ENCODE measurements around the gene OR8A1. TPM values are rescaled to one million over a fixed set of nuclear protein-coding genes. Genes with fewer than 3 reads are reported as not detected.

OR8A1 gene
- total RNA-seq, 1 experiment from 2014 or later: not detected

DNA sequence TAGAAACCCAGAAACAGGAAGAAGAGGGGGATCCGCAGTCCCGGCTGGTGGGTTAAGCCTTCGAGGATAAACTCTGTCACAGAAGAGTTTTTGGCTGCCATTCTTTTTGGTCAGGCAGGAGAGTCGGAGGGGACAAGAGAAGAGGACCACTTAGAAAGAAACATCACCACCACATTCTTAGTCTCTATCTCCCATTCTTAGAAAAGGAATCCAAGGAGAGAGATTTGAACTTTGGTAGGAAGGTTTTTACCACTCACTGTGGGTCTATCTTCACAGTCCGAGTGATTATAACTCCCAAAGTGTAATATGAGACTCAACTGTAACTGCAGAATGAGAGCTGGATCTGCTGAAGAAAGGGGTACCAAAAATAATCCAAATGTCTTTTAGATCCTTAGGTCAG is 26.2 kb upstream of the OR8A1 start, which contains the start of gene OR8B12:
Gene OR8B12, minus strand, starts transcription at position 101 of the 400 bp plus-strand sequence. Its CDS starts 0 bp downstream, at position 101.
- Histone ChIP-seq H2BK15ac (ENCODE audit: low read depth, low read length) (no peak within 1 kb of the TSS), H3K9me3 (ENCODE audit: control insufficient read depth, low read depth, low read length) (no peaks in the 10 kb centered on the region), H2AK5ac (ENCODE audit: insufficient read length, low read length) (no peak within 1 kb of the TSS), H3K14ac (ENCODE audit: insufficient read depth, low read length) (no peak within 1 kb of the TSS), H3K9ac (ENCODE audit: extremely low read depth, insufficient read length, low read length) (no peak within 1 kb of the TSS), H3T11ph (ENCODE audit: low read length) (no peak within 1 kb of the TSS), H4K5ac (ENCODE audit: insufficient read length, low read depth, low read length) (no peak within 1 kb of the TSS), H2BK20ac (ENCODE audit: low read depth, low read length, poor library complexity, severe bottlenecking) (no peak within 1 kb of the TSS), H3K4ac (ENCODE audit: low read depth, low read length) (no peak within 1 kb of the TSS), H2BK12ac (ENCODE audit: insufficient read length, low read depth, low read length) (no peak within 1 kb of the TSS), H3K56ac (ENCODE audit: insufficient read length, low read depth, low read length) (no peak within 1 kb of the TSS), H2AFZ (ENCODE audit: low read length) (no peak within 1 kb of the TSS), H3K23me2 (ENCODE audit: insufficient read length, low read depth, low read length, poor library complexity, severe bottlenecking) (no peaks in the 10 kb centered on the region), H3K27ac (ENCODE audit: insufficient read length, low read depth, low read length) (no peak within 1 kb of the TSS), H3K27me3 (ENCODE audit: insufficient read depth, low read length) (no peaks in the 10 kb centered on the region), H3K4me2 (ENCODE audit: insufficient read depth, insufficient read length, low read length) (no peak within 1 kb of the TSS), H2BK120ac (ENCODE audit: low read depth, low read length, poor library complexity, severe bottlenecking) (no peak within 1 kb of the TSS), H4K91ac (ENCODE audit: insufficient read length, low read depth, low read length) (no peak within 1 kb of the TSS), H4K20me1 (ENCODE audit: control insufficient read depth, insufficient read depth, insufficient read length) (no peaks in the 10 kb centered on the region), H3K23ac (ENCODE audit: insufficient read length, low read depth, low read length) (no peak within 1 kb of the TSS), H4K8ac (replicated peaks; ENCODE audit: insufficient read length, low read depth, low read length) (no peak within 1 kb of the TSS), H3K79me2 (ENCODE audit: insufficient read depth, low read length) (no peaks in the 10 kb centered on the region), H2BK5ac (ENCODE audit: insufficient read length, low read length) (no peak within 1 kb of the TSS), H3K4me1 (ENCODE audit: insufficient read depth, low read length) (no peaks in the 10 kb centered on the region), H3K18ac (ENCODE audit: insufficient read length, low read depth, low read length) (no peak within 1 kb of the TSS), H3K79me1 (ENCODE audit: insufficient read depth, low read depth, low read length, poor library complexity, severe bottlenecking) (no peaks in the 10 kb centered on the region)
- Mint-ChIP-seq H3K4me1 (peaks cover 4 to 5% of the 10 kb centered on the region in 2 experiments; a peak in 3 of 4 replicates), H3K27ac (no peak within 1 kb of the TSS), H3K36me3 (ENCODE audit: insufficient read depth in 1 of 3, low read depth in 3 of 3) (no peaks in the 10 kb centered on the region), H3K4me3 (no peak within 1 kb of the TSS), H3K9me3 (no peaks in the 10 kb centered on the region), H3K27me3 (ENCODE audit: low read depth) (no peaks in the 10 kb centered on the region; the same call in 1 of the 2 replicates)
- TF ChIP-seq, protein P1, sequence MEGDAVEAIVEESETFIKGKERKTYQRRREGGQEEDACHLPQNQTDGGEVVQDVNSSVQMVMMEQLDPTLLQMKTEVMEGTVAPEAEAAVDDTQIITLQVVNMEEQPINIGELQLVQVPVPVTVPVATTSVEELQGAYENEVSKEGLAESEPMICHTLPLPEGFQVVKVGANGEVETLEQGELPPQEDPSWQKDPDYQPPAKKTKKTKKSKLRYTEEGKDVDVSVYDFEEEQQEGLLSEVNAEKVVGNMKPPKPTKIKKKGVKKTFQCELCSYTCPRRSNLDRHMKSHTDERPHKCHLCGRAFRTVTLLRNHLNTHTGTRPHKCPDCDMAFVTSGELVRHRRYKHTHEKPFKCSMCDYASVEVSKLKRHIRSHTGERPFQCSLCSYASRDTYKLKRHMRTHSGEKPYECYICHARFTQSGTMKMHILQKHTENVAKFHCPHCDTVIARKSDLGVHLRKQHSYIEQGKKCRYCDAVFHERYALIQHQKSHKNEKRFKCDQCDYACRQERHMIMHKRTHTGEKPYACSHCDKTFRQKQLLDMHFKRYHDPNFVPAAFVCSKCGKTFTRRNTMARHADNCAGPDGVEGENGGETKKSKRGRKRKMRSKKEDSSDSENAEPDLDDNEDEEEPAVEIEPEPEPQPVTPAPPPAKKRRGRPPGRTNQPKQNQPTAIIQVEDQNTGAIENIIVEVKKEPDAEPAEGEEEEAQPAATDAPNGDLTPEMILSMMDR (conservative IDR thresholded peaks at IDR 0.05): no peak
- no peak for DNase-seq
- no CpG with 5 or more reads among the region's 5 CpGs for WGBS (ENCODE audit: extremely low coverage, insufficient read length, low lambda C conversion rate)

Measured in H9 (cell line).